OCI-LY3 (cell line): ENCODE measurements around the gene SLAMF7.

Experiments
- CTCF ChIP-seq: fragments of 200-600, 300-600 bp; sonication (generic); IDR thresholded peaks from 2 replicates; pipeline ENCODE4 v1.5.1; 2014; ENCODE audit warnings: antibody characterized with exemption, low read length, low read depth
- EZH2phosphoT487 ChIP-seq: fragments of 200-600 bp; shearing (Covaris generic); IDR thresholded peaks from 2 replicates; pipeline ENCODE4 v1.6.1; 2018; ENCODE audit warnings: antibody characterized with exemption, mixed run types, low read depth

- TF ChIP-seq EZH2phosphoT487 (no peak), CTCF (no peak)
These were observed 17.6 kb upstream of the SLAMF7 start for GRCh38 chr1:160721473-160721872.
